Activated CD4-positive, CD25-positive, alpha-beta regulatory T cell (primary cell): Measurements from ENCODE around the gene SORCS2.

Experiments used
- DNase-seq, 4 experiments: peaks; one replicate each; lab custom pipeline; 2025; lab: John Stamatoyannopoulos, UW

SORCS2 gene

DNA sequence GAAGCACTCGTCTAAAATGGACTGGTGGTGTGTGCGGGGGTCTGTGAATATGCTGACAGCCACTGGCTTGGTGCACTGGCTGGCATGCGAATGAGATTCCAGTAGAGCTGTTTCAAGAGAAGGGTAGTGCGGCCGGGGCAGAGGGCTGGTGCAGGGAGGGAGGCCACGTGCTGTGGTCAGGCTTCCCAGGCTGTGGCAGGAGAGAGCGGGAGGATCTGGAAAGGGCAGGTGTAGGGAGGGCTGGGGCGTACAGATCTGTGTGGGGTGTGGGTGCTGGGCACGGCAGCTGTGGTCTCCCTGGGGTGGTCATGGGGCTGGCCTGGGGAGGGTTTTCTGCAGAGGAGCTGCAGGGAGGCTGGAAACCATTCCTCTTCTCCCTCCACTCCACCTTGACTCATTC lies 30.2 kb downstream of the SORCS2 start:
- DNase-seq: no peak

DNA sequence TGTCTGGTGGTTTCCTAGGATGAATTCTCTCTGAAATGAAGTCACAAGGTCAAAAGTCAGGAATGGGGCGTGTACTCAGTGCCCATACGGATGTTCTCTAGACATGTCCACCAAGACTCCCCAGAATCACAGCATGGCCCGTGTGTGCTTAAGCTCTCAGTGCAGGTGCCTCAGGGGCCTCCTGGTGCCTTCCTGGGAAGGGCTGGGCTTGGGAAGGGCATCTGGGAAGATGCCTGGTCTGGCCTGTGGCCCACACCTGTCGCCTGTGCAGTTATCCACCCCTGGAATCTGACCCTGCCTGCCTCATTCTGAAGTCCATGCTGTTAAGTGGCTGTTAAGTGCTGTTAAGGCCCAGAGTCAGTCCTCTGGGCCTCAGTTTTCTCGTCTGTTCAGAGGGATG lies 31.2 kb downstream of the SORCS2 start:
- no peak for DNase-seq

DNA sequence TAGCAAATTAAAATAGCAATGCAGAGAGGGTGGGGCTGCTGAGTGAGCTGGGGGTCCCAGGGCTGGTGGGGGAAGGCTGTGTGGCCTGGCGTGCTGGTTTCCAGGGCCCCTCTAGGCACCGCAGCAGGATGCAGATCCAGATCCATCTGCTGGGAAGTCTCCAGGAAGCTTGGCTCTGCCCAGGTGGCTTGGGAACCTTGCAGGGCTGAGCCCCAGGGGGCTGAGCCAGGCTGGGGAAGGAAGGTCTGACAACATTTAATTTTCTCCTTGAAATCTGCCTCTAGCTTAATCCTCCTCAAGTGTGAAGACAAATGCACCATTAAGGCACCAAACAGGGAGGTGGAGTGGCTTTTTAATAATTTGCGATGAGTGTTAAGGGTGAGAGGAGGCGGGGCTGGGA lies 31.7 kb downstream of the SORCS2 start:
- DNase-seq: no peak

DNA sequence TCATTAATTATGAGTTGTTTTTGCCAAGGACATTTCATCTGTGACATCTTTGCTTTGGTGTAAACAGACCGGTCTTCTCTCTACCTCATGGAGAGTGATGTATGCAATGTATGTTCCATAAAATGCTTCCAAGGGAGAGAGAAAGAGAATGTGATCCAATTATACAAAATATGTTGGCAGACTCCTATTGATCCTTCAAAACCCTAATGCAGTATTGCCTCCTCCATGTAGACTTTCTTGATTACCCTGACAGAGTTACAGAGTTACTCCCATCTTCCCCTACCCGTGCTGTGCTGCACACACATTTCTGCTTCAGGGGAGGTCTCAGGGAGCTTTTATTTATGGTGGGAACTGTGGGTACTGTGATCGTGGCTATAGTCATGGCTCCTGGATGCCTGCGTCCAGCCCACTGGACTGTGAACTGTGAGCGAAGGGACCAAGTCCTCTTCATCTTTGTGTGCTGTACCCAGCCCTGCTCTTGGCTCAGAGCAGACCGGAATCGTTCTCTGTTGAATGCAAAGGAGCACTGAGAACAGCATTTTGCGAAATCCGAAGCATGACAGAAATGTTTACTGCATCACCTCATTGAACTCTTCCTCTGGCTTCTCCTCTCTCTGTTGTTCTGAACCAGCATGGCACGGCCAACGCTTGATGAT lies 32.7 kb downstream of the SORCS2 start:
- no peak for DNase-seq

DNA sequence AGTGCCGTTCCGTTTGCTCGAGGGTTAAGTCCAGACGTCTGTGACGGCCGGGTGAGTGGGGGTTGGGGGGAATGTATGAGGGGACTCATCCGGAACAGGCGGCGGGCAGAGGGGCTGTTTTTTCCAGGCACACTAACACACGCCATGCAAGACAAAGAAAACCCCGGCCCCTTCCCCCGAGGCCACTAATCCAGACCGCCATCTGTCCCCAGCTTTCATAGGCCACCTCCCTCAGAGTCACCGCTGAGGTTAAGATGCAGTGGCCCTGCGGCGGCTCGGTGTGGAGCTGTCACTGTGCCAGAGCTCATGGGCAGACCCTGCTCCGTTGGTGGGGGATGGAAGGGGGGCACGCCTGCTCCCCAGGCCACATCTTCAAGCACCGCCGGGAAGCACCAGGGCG lies 34.1 kb downstream of the SORCS2 start:
- no peak for DNase-seq

DNA sequence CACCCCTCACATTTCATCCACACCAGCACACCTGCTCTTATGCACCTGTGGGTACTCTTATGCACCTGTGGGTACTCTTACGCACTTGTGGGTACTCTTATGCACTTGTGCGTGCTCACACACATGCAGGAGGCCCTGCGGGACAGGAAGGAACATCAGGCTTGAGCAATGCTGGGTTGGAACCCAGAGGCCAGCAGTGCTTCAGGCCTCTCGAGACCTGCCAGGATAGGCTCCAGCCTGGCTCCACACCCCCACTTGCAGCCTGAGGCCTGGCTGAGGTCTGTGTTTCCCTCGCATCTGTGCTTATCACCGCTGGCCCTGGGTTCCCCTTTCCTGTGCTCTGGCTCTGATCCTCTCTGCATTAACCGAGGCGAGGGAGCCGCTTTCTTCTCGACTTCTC lies 34.7 kb downstream of the SORCS2 start:
- DNase-seq: no peak

DNA sequence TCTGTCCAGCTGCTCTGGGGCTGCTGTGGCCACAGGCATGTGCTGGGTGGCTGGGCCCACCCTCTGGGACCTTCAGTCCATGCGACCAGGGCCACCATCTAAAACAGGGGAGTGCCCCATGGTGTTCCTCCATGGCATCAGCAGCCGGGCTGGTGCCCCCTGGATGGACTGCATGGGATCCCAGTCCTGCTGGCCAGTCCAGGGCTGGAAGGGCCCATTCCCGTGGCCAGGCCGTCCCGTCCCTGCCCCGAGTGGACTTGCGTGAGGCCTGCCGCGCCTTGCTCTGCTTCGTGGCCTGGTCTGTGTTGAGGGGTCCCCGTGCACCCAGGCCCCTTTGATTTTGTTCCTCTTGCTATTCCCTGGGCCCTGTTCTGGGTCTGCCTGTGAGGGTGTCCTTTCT lies 36.4 kb downstream of the SORCS2 start:
- DNase-seq: no peak

DNA sequence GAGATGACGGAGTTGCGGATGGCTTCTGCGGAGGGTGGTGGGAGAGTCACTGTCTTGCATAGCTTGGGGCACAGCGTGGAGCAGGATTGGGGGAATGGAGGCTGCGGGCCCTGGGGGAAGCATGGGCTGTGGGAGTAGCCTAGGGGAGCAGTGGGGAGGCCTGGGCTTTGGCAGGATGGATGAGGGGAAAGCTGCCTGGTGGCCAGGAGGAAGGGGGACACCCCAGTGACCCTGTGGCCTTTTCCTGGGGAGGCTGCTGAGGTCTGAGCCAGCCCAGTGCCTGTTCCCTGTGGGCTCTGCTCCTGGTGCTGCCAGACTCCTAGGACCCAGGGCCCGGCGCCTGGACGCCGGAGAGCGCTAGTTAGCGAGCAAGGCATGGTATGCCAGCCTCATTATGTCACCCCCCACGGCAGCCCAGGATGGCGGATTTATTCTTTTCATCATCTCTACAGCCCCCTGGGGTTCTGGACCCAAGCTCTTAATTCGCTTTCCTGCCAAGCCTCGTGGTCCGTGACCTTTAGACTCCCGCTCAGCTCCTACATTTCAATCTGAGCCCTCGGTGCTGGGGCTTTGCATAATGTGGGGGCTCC lies 39.8 kb downstream of the SORCS2 start:
- DNase-seq: no peak

DNA sequence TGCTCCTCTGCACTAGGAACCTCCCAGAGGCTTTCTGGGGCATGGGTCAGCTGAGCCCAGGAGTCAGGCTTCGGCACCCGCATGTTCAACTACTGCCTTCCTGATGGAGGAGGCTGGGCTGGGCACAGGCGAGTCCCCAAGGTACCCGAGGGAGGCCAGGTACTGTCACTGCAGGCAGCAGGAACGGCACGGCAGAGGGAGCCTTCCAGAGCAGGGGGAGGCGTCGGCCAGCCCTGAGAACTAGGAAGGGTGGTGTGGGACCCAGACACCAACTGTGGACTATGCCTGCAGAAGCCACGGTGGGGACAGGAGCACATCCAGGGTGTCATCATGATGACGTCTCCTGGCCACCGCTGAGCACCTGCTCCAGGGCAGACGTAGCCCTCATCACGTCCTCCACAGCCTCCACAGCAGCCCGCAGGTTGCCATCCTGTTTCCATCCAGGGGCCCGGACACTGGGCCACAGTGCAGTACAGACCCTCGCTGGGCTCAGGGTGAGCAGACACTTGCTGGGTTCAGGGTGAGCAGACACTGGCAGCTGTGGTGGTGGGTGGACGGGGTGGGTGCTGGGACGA lies 40.8 kb downstream of the SORCS2 start:
- no peak for DNase-seq

DNA sequence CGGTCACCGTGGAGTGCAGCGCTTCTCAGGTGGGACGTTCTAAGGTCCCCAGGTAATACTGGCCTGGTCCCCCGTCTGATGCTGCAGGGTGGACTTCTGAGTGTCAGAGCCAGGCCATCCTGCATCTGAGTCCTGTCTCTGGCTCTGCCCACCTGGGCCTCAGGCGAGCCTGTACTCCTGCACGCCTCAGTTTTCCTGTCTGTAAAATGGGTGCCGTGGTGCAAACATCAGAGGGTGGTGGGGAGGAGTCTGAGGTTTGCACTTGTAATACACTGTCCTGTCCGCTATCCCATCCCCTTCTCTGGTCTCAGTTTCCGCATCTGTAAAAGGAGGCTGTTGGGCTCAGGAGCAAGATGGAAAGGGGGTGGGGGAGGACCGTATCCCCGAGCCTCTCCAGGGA lies 41.3 kb downstream of the SORCS2 start:
- DNase-seq: no peak

DNA sequence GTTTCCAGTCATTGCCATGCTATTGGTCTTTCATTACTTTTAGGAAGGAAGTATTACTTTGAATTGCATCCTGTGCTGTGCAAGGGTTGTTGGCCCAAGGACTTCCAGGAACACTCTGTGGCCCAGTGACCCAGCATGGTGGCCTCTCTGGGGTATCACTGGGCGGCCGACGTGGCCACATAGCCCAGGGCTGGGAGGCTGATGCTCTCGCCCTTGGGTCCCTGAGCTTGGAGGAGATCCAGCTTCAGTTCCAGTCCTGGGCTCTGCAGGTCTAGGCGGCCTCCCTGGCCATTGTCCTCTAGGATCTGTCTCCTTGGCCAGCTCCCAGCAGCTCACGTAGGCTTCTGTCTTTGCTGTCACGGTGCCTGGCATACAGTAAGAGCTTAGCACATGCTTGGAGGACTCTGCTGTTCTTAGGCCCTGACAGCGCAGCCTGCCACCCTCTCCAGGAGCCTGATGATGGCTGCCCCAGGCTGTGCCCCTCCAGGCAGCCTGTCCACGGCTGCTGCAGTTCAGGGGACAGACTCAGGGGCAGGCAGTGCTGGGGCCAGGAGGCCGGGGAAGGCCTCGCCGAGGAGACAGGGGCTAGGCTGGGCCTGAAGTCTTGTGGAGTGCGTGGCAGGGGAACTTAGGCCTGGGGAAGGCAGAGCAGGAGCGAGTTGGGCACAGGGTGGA lies 42.2 kb downstream of the SORCS2 start:
- no peak for DNase-seq

DNA sequence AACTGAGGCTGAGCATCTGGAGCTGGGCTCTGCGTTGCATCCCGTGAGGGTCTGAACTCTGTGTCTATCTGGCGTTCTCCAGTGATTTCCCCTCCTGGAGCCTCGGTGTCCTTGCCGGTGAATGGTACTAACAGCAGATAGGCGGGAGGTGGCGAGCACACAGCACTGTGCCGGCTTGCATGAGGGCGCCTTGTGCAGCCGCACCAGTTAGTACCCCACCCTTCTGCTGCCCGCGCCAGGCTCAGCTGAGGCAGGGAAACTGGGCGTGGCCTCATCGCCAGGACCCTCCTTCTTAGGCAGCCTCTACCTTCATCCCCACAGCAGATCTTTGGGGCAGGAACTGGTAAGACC lies 42.7 kb downstream of the SORCS2 start:
- no peak for DNase-seq

DNA sequence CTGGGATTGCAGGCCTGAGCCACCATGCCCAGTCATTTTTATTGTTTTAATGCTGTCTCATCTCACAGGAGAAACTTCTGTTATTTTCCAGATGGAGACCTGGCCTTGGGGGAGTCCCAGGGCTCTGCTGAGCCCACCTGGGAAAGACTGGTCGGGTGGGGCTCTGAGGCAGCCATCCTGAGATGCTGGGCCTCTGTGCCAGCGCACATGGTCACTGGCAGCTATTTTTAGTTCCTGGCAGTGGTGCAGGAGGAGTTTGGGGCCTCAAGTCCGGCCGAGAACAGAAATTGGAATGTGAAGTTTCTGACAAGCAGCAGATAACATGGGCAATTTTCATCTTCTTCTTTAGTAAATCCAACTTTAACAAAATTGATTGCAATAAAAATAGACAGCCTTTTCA lies 44.5 kb downstream of the SORCS2 start:
- no peak for DNase-seq

DNA sequence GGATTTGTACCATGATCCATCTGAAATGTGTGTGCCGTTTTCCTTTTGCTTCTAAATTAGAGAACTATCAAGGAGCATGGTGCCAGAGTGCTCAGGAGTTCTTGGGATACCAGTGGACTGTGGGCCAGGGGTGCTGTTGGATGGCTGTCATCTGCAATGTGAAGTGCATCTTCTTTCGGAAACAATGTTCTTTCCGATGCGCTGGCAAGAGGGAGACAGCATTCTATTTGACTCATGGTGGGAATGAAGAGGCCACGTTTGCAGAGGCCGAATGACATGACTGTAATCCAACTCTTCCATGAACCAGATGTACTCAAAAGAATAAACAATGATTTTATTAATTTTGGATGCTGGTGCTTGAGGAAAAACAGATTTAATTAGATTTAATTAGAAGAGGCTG lies 45.5 kb downstream of the SORCS2 start:
- no peak for DNase-seq

DNA sequence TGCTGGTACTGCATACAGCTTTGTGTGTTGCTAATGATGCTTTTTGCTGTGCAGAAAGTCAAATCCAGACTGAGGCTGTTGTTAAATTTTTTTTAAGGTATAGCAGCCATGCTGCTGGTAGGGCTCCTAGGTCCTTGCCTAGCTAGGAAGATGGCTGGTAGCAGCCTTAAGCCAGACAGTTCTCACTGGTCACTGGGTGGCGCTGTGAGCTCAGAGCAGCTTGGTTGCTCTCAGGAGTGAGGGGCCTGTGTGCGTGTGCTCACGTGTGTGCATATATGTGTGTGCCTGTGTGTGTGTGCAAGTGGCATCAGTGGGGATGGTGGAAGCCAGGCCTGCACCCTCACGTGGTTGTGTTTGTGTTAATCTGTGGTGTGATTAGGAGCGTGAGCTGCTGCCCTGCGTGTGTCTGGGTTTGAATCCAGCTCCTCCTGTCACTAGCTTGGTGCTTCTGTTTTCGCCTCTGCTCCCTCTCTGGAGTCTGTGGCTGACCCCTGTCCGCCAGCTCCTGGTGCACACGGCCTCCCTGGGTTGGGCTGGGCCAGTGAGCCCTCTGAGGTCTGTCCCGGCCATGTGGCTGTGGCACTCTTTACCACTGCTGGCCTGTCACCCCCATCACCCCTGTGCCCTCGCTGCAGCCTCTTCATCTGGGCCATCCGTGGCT lies 46.1 kb downstream of the SORCS2 start:
- no peak for DNase-seq

DNA sequence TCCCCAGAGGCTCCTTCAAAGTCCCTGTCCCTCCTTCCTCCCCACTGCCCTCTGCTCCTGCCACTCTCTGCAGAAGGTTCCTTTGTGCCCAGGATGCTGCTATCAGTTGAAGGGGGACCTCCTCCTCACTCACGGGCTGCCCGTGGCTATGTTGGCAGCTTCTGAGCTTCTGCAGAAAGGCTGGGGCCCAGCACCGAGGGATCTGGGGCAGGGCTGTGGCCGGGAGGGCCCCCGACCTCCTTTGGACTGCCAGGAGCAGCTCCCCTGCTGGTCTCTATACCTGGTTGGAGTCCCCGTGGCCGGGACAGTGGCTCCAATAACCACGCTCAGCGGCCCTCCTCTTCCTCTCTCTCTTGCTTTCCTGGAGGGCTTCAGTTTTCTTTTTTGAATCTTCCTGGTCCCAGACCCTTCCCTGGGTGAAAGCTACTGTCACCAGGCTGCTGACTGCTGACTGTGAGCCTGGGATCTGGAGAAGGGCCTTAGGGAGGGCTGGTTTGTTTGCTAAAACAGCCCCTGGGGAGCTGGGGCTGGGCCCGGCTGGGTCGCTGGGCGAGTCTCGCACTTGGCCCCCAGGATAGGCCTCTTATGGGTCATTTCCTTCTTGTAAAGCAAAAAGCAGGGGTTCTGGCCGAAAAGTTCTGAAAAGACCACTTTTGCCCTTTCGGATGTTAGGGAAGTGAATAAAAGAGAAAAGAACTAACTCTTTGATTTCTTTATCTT lies 46.9 kb downstream of the SORCS2 start:
- DNase-seq: no peak

DNA sequence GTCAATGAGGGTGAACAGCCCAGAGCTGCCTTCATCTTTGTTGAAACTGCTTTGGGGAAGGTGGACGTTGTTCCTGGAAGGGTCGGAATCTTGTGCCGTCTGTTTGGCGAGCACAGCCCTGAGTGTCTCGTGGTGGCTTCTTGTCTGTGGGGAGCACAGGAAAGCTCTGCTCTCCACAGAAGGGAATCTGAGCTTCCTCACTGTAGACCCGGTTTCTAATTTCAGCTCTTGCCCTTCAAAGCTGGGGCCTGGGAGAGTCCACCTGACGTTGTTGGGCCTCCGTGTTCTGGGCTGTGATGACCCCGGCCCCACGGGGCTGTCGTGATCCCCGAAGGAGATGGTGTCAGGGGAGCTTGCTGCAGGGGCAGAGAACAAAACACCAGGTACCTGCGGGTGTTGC lies 47.5 kb downstream of the SORCS2 start:
- DNase-seq: no peak

DNA sequence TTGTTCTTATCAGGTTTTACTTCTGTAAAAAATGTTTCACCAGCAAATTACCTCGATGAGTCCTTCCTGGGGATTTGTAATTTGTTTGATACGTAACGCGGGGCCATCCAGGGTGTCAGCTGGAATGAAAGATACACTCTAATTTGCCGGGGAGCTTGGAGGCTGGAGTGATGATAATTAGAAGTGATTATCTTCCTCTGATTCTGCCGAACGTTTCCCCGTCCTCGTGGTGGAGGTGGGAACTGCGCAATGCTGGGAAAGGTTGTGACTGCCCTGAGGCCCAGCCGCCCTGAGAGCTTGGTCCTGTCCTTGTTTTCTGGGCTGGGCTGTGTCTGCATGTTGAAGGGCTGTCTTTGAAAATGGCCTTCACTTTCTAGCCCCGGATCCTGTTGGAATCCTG lies 48.0 kb downstream of the SORCS2 start:
- no peak for DNase-seq

DNA sequence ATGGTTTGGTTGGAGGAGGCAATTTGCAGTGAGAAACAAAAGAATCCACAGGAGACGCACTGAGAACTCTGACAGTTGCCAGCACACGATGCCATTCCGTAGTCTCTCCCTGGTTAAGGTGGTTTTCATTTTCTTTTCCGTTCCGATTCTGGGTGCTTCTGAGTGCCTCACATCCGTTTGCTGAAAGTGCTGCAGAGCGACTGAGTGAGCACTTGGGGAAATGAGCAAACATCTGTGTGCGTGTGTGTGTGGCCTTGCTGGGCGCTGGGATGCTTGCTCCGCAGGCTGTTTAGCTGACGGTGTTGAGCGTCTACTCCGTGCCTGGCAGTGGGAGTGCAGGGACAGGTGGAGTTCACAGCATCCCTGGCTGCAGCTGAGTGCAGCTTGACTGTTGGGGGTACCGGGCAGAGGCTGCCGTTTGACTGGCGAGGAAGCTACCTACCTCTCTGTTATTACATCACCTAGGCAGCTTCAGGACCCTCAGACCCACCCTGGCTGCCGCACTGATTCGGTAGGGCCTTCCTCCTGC lies 49.3 kb downstream of the SORCS2 start:
- no peak for DNase-seq

DNA sequence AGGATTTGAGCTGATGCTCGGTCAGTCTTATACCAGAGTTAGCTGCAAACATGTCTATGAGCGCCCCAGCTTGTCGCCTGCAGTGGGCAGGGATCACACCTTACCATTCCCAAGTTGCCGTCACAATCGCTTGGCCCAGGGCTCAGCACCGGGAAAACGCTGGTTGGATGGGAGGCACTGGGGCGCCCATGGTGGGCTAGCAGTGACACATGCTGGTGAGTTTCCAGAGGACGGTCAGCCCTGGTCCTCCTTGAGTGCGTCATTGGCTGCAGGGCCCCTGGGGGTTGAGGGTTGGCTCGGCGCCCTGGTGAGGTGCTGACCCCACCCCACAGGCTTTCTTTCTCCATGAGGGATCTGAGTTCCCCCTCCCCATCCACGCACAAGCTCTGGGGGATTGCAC lies 50.4 kb downstream of the SORCS2 start:
- no peak for DNase-seq

DNA sequence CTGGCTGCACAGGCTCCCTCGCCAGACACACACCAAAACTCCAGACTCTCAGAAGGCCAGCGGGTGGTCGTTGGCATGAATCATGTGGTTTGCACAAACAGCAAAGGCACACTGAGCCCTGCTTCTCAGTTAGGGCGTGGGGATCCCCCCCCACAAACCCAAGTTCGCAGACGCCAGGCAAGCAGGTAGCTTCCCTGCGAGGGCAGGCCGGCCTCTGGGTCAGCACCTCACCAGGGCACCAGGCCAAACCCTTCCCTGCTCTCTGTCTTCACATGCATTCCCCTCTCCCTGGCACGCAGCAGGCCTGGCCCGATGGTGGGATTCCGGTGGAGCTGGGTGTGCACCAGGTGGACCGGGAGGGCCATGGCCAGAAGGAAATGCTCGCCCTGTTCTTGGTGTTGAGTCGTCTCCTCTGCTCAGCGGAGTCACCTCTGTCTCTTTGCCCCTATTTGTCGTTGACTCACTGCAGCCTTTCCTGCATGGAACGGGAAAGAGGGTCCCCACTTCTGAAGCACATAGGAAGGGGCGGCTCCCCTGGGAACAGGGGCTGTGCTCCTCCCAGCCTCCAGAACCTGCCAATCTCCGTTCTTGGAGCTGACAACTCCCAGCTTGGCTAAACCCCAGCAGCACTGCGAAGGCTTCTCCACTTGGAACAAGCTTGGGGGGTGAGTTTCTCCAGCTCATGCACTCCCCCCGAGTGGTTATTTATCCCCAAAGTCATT lies 51.4 kb downstream of the SORCS2 start:
- no peak for DNase-seq

DNA sequence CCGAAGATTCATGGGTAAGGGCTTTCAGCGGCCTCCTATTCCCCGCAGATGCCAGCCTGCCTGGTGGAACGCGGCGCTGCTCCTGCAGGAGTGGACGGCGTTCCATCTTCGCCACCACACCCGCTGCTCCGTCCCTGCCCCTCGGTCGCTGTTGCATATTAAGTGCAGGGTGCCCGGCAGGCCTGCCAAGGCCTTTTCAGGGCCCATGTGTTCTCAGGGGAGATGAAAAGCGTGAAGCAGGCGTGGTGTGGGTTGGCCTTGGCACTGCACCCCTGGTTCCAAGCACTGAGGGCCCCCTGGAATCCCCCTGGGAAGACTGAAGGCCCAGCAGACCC lies 52.0 kb downstream of the SORCS2 start:
- no peak for DNase-seq
